HG03571 (cell line): Measurements from ENCODE around the gene C2orf68.
"Not testable (repeated sequence)": the region's sequence is repeated elsewhere in the genome, so short reads cannot be mapped to it uniquely, and the experiment has no call there.

Experiments
- ATAC-seq: cut with Tn5 transposase; IDR thresholded peaks from one replicate; pipeline ENCODE4 v1.9.1; 2021; ENCODE audit not compliant: unreplicated experiment

The C2orf68 gene

GRCh38 chr2:85631316-85631715 lies 19.4 kb upstream of the C2orf68 start:
- no peak for ATAC-seq

- ATAC-seq = no peak
These were observed 16.8 kb upstream of the C2orf68 start for GRCh38 chr2:85628658-85629057.

GRCh38 chr2:85623991-85624390 lies 12.1 kb upstream of the C2orf68 start:
- ATAC-seq = no peak

GRCh38 chr2:85621338-85621737 lies 9.5 kb upstream of the C2orf68 start:
- ATAC-seq = no peak

- ATAC-seq = no peak
These were observed 7.8 kb upstream of the C2orf68 start for GRCh38 chr2:85619617-85620016.

- not testable (repeated sequence) for ATAC-seq
These were observed 5.9 kb upstream of the C2orf68 start for GRCh38 chr2:85617723-85618122.

GRCh38 chr2:85615413-85615728 lies 3.5 kb upstream of the C2orf68 start:
- no peak for ATAC-seq

- ATAC-seq = not testable (repeated sequence)
These were observed 2.9 kb upstream of the C2orf68 start for GRCh38 chr2:85614757-85615156.

- no peak for ATAC-seq
These were observed 2.0 kb upstream of the C2orf68 start for GRCh38 chr2:85613717-85614515.

- ATAC-seq = no peak
These were observed 605 bp downstream of the C2orf68 start for GRCh38 chr2:85611217-85611704.

- ATAC-seq = no peak
These were observed 4.3 kb downstream of the C2orf68 start for GRCh38 chr2:85607268-85608215.

- no peak for ATAC-seq
These were observed 5.8 kb downstream of the C2orf68 start for GRCh38 chr2:85606116-85606455.

GRCh38 chr2:85605406-85606115 lies 6.3 kb downstream of the C2orf68 start:
- ATAC-seq = no peak

- ATAC-seq = no peak
These were observed 7.1 kb downstream of the C2orf68 start for GRCh38 chr2:85604568-85605339.

- ATAC-seq = not testable (repeated sequence)
These were observed 7.8 kb downstream of the C2orf68 start for GRCh38 chr2:85604133-85604444.

GRCh38 chr2:85602476-85603234 lies 9.2 kb downstream of the C2orf68 start, which contains the start of gene TMEM150A:
Gene TMEM150A (minus strand): TSS chr2:85602698. CDS start chr2:85601948, 750 bp downstream.
- peak; percentile 93 for ATAC-seq

- peak; percentile 36 for ATAC-seq
These were observed 9.9 kb downstream of the C2orf68 start for GRCh38 chr2:85601771-85602475.

GRCh38 chr2:85600951-85601770 lies 10.7 kb downstream of the C2orf68 start:
- no peak for ATAC-seq

- ATAC-seq = no peak
These were observed 11.7 kb downstream of the C2orf68 start for GRCh38 chr2:85600235-85600575.
